H1 (cell line): ENCODE data around the gene GRIA2. TPM values are rescaled to one million over a fixed set of nuclear protein-coding genes. Genes with fewer than 3 reads are reported as not detected.

ENCODE experiments used
- CTCF ChIA-PET: fragments of 300-600 bp; sonication (Branson Sonifier 250); formaldehyde crosslinking; loops from one replicate; lab custom pipeline; 2021; ENCODE audit not compliant: partially characterized antibody; lab: Charles Lee
- POLR2A ChIA-PET: fragments of 300-600 bp; sonication (Branson Sonifier 250); formaldehyde crosslinking; loops from one replicate; lab custom pipeline; 2021; ENCODE audit warnings: inconsistent platforms; ENCODE audit not compliant: partially characterized antibody; lab: Charles Lee
- DNase-seq, 2 experiments: peaks; one replicate each; pipeline versions ENCODE4 v3.0.0 to v3.0.0-alpha.2; 2010 to 2022; ENCODE audit warnings: low spot score in 2 of 2, low read depth in 1 of 2, mixed read lengths in 1 of 2
- FAIRE-seq: peaks from 2 replicates; lab custom pipeline; 2011; peaks lifted over from hg19 to GRCh38; lab: Jason Lieb, UNC
- H2AFZ ChIP-seq: 2 replicates; pipeline ENCODE4 v1.8.1; 2012; ENCODE audit warnings: low read length, inconsistent platforms
- H2AK5ac ChIP-seq: 2 replicates; pipeline ENCODE4 v1.6.1; 2013; ENCODE audit warnings: low read depth, low read length
- H2BK120ac ChIP-seq: replicated peaks from 2 replicates; pipeline ENCODE3; 2013; ENCODE audit warnings: low read depth, low read length, inconsistent platforms
- H2BK12ac ChIP-seq: 2 replicates; pipeline ENCODE4 v1.6.1; 2013; ENCODE audit warnings: low read depth, low read length
- H2BK15ac ChIP-seq: 2 replicates; pipeline ENCODE4 v1.6.1; 2013; ENCODE audit warnings: low read length
- H2BK20ac ChIP-seq: 2 replicates; pipeline ENCODE4 v1.6.1; 2013; ENCODE audit warnings: low read length
- H2BK5ac ChIP-seq: 2 replicates; pipeline ENCODE4 v1.6.1; 2013; ENCODE audit warnings: low read depth, low read length
- H3K14ac ChIP-seq: 2 replicates; pipeline ENCODE4 v1.6.1; 2013; ENCODE audit warnings: inconsistent platforms; ENCODE audit not compliant: insufficient read length
- H3K18ac ChIP-seq: 2 replicates; pipeline ENCODE4 v1.6.1; 2013; ENCODE audit warnings: low read length; ENCODE audit errors: extremely low read depth
- H3K23ac ChIP-seq: 2 replicates; pipeline ENCODE4 v1.6.1; 2013; ENCODE audit warnings: inconsistent platforms; ENCODE audit not compliant: insufficient read length
- H3K23me2 ChIP-seq: 2 replicates; pipeline ENCODE4 v1.6.1; 2013; ENCODE audit warnings: low read depth, low read length
- H3K27ac ChIP-seq: 2 replicates; pipeline ENCODE4 v1.6.1; 2011; ENCODE audit warnings: low read depth, low read length, inconsistent platforms
- H3K27me3 ChIP-seq, 4 experiments: replicated peaks in 1 of 4; 1 replicate in 1 of 4; 2 replicates in 3 of 4; pipeline versions ENCODE4 v1.6.1 to v1.8.1; 2011 to 2013; ENCODE audit warnings: low read length in 3 of 4, mild to moderate bottlenecking in 3 of 4, inconsistent platforms in 2 of 4, mixed read lengths in 2 of 4, moderate library complexity in 1 of 4; ENCODE audit not compliant: control insufficient read depth in 3 of 4, insufficient read depth in 3 of 4; ENCODE audit errors: extremely low read depth in 1 of 4
- H3K36me3 ChIP-seq, 4 experiments: 2 replicates each; pipeline versions ENCODE4 v1.6.1 to v1.8.1; 2011 to 2013; ENCODE audit warnings: mild to moderate bottlenecking in 4 of 4, low read length in 3 of 4, moderate library complexity in 2 of 4, control low read depth in 1 of 4, inconsistent platforms in 1 of 4; ENCODE audit not compliant: insufficient read depth in 4 of 4, control insufficient read depth in 2 of 4
- H3K4ac ChIP-seq: replicated peaks from 2 replicates; pipeline ENCODE3; 2013; ENCODE audit warnings: low read length, low read depth, mixed read lengths, inconsistent platforms; ENCODE audit not compliant: insufficient read length
- H3K4me1 ChIP-seq, 4 experiments: replicated peaks in 1 of 4; 1 replicate in 1 of 4; 2 replicates in 3 of 4; pipeline versions ENCODE4 v1.6.1 to v1.8.1; 2011 to 2013; ENCODE audit warnings: low read length in 3 of 4, inconsistent platforms in 2 of 4, mixed read lengths in 1 of 4; ENCODE audit not compliant: insufficient read depth in 4 of 4, control insufficient read depth in 3 of 4
- H3K4me2 ChIP-seq, 2 experiments: 2 replicates each; pipeline versions ENCODE4 v1.6.1 to v1.8.1; 2011 to 2013; ENCODE audit warnings: low read depth in 2 of 2, low read length in 2 of 2, control low read depth in 1 of 2, inconsistent platforms in 1 of 2, mild to moderate bottlenecking in 1 of 2; ENCODE audit not compliant: insufficient read depth in 1 of 2
- H3K4me3 ChIP-seq, 4 experiments: fragments of 200-600, 300-600 bp in 1 of 4; sonication (generic), shearing (Covaris generic), sonication (Bioruptor Twin) in 1 of 4; 2 replicates each; pipeline versions ENCODE4 v1.5.1 to v1.8.1; 2011 to 2016; ENCODE audit warnings: low read length in 4 of 4, low read depth in 3 of 4, control low read depth in 2 of 4, inconsistent platforms in 2 of 4, mild to moderate bottlenecking in 2 of 4, mixed read lengths in 1 of 4, moderate library complexity in 1 of 4; ENCODE audit not compliant: insufficient read depth in 2 of 4; ENCODE audit errors: extremely low read depth in 1 of 4
- H3K56ac ChIP-seq: replicated peaks from 2 replicates; pipeline ENCODE3; 2013; ENCODE audit warnings: low read depth, mild to moderate bottlenecking, mixed read lengths, low read length, inconsistent platforms; ENCODE audit not compliant: insufficient read length
- H3K79me1 ChIP-seq: 2 replicates; pipeline ENCODE4 v1.6.1; 2013; ENCODE audit warnings: low read depth, low read length, control low read depth
- H3K79me2 ChIP-seq, 2 experiments: 2 replicates each; pipeline versions ENCODE4 v1.6.1 to v1.8.1; 2012 to 2013; ENCODE audit warnings: low read length in 2 of 2, mild to moderate bottlenecking in 2 of 2, inconsistent platforms in 1 of 2; ENCODE audit not compliant: insufficient read depth in 2 of 2, control insufficient read depth in 1 of 2
- H3K9ac ChIP-seq, 4 experiments: replicated peaks in 1 of 4; 1 replicate in 1 of 4; 2 replicates in 3 of 4; pipeline versions ENCODE4 v1.6.1 to v1.8.1; 2011 to 2013; ENCODE audit warnings: low read depth in 3 of 4, low read length in 3 of 4, control low read depth in 2 of 4, mild to moderate bottlenecking in 2 of 4, moderate library complexity in 2 of 4, inconsistent platforms in 1 of 4; ENCODE audit errors: extremely low read depth in 1 of 4
- H3K9me3 ChIP-seq, 2 experiments: 2 replicates each; pipeline versions ENCODE4 v1.6.1 to v1.8.1; 2012 to 2013; ENCODE audit warnings: mild to moderate bottlenecking in 2 of 2, moderate library complexity in 2 of 2, control low read depth in 1 of 2, inconsistent platforms in 1 of 2, low read depth in 1 of 2, low read length in 1 of 2, mixed read lengths in 1 of 2; ENCODE audit not compliant: insufficient read depth in 2 of 2
- H4K20me1 ChIP-seq, 2 experiments: replicated peaks in 1 of 2; 2 replicates each; pipeline versions ENCODE3 to v1.8.1; 2011 to 2013; ENCODE audit warnings: inconsistent platforms in 2 of 2, low read length in 2 of 2, mild to moderate bottlenecking in 1 of 2; ENCODE audit not compliant: insufficient read depth in 2 of 2, control insufficient read depth in 1 of 2
- H4K5ac ChIP-seq: 2 replicates; pipeline ENCODE4 v1.6.1; 2013; ENCODE audit warnings: low read length, low read depth, mixed read lengths, inconsistent platforms; ENCODE audit not compliant: insufficient read length
- H4K8ac ChIP-seq: 2 replicates; pipeline ENCODE4 v1.8.0; 2013; ENCODE audit warnings: mild to moderate bottlenecking, moderate library complexity, low read length, inconsistent platforms; ENCODE audit not compliant: insufficient read depth; ENCODE audit errors: extremely low read depth
- H4K91ac ChIP-seq: replicated peaks from 2 replicates; pipeline ENCODE3; 2013; ENCODE audit warnings: low read length, mixed read lengths, inconsistent platforms; ENCODE audit not compliant: insufficient read length
- CBX8 ChIP-seq: fragments of 300-800, 300-1000 bp; sonication (generic); IDR thresholded peaks from 2 replicates; pipeline ENCODE4 v1.7.1; 2016; ENCODE audit warnings: low read depth, low read length, borderline replicate concordance
- TCF12 ChIP-seq: IDR thresholded peaks from 2 replicates; pipeline ENCODE4 v1.6.1; 2011; ENCODE audit warnings: low read depth, mild to moderate bottlenecking, low read length
- WGBS, 2 experiments: shearing (Covaris generic) in 1 of 2; methylation state at CpG; one replicate each; pipeline versions ENCODE4 v1.1.6 to v1.1.7; 2013 to 2015; ENCODE audit warnings: low lambda C conversion rate in 2 of 2, mixed read lengths in 2 of 2, inconsistent platforms in 1 of 2, low coverage in 1 of 2, missing lambda C conversion rate in 1 of 2; ENCODE audit not compliant: insufficient replicate concordance in 2 of 2, insufficient coverage in 1 of 2, insufficient read length in 1 of 2; ENCODE audit errors: extremely low coverage in 1 of 2, missing lambda C conversion rate in 1 of 2; 5-methylcytosine and 5-hydroxymethylcytosine counted together
- polyA plus RNA-seq, 7 experiments: library from polyadenylated mRNA; depleted of rRNA in 3 of 7; stranded (reverse) in 5 of 7; unstranded in 2 of 7; fragments of >200 nt in 5 of 7; fragments of 200-250 nt in 2 of 7; gene quantifications; 1 replicate in 5 of 7; 2 replicates in 1 of 7; 4 replicates in 1 of 7; pipeline versions ENCODE4 v1.2.1 to v1.2.3, GENCODE V29; 2011 to 2013; ENCODE audit warnings: missing spikeins in 2 of 7, mixed read lengths in 2 of 7
- total RNA-seq: library from RNA; stranded (reverse); fragmentation: NEBNext Ultra II Directional; extraction: Animal tissue kit (Norgen Biotek cat#: 25700); gene quantifications from 2 replicates; pipeline ENCODE4 v1.2.1, GENCODE V29; 2021

The GRIA2 gene
- total and polyA plus RNA-seq, 2 of the 8 experiments (the other 6 are each of a cell fraction or from before 2014, with no cell fraction given): not detected

DNA sequence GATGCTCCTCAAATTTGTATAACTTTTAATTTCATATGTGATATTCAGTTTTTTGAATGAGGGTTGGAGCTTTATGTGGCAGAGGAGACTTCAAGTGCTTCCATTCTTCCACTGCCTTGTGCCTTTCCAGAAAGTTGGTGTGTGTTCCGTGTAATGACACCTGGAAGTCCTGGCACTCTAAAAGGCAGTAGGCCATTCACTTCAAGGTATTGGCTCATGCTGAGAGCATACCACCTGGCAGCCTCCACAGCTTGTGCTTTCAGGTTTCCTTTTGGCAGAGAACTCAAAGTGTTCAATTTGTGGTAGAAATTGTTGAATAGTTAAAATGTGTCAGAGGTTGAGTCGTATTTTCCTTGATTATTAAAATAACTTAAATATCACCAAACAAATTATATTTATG is 49.6 kb downstream of the GRIA2 start:
- H3K23me2 ChIP-seq: no peaks in the 10 kb centered on the region
- WGBS, 2 experiments: 73% methylated on average over 2 of the region's 2 CpGs; no CpG with 5 or more reads in 1 of the 2 experiments

More for the DNA sequence above, 49.6 kb downstream of the GRIA2 start:
- H4K5ac ChIP-seq: no peak overlapping the region
- TF ChIP-seq TCF12 (peak; percentile 73; the same call in 1 of the 2 replicates), CBX8 (no peak)
- TF ChIP-seq, all 59 proteins: peak for 1
- Histone ChIP-seq H3K9me3 (no peaks in the 10 kb centered on the region), H3K4me1 (no peaks in the 10 kb centered on the region; a peak in 2 of 7 replicates), H2BK12ac (no peak overlapping the region), H3K27ac (no peak overlapping the region), H2AFZ (no peak overlapping the region), H2BK120ac (no peak overlapping the region), H3K4ac (no peak overlapping the region), H3K79me1 (no peaks in the 10 kb centered on the region), H3K27me3 (no peaks in the 10 kb centered on the region), H3K56ac (no peak overlapping the region), H2BK20ac (no peak overlapping the region), H3K79me2 (no peaks in the 10 kb centered on the region), H3K18ac (no peak overlapping the region), H3K23ac (no peak overlapping the region), H2BK15ac (no peak overlapping the region), H4K8ac (no peak overlapping the region), H4K91ac (no peak overlapping the region), H3K4me3 (no peak overlapping the region), H4K20me1 (no peaks in the 10 kb centered on the region), H2AK5ac (no peak overlapping the region), H3K4me2 (no peak overlapping the region), H3K36me3 (no peaks in the 10 kb centered on the region), H2BK5ac (no peak overlapping the region), H3K14ac (no peak overlapping the region), H3K9ac (no peak overlapping the region)
- DNase-seq (no peak), FAIRE-seq (no peak)
- ChIA-PET POLR2A (no interaction called here), CTCF (interaction anchor here (0.8 to 0.9 kb wide), 2 partner anchors 260 to 982 kb away, joined by 3 read pairs; no protein-coding TSS in a partner anchor)
